Skeletal muscle tissue (tissue), 4 donors: ENCODE measurements around the gene CRIP2. TPM values are rescaled to one million over a fixed set of nuclear protein-coding genes. Genes with fewer than 3 reads are reported as not detected.

Experiments
- H3K27ac ChIP-seq: one replicate; pipeline ENCODE4 v1.7.0; 2013; ENCODE audit warnings: mild to moderate bottlenecking, low read depth, low read length, inconsistent platforms
- H3K27me3 ChIP-seq, 3 donors: one replicate each; pipeline ENCODE4 v1.7.0; 2013; ENCODE audit warnings: low read length in 3 of 3; ENCODE audit not compliant: control insufficient read depth in 3 of 3, insufficient read depth in 3 of 3
- H3K36me3 ChIP-seq, 3 donors: one replicate each; pipeline ENCODE4 v1.7.0; 2013; ENCODE audit warnings: low read length in 3 of 3; ENCODE audit not compliant: control insufficient read depth in 3 of 3, insufficient read depth in 3 of 3
- H3K4me1 ChIP-seq, 3 donors: one replicate each; pipeline ENCODE4 v1.7.0; 2013; ENCODE audit warnings: low read length in 3 of 3, mild to moderate bottlenecking in 3 of 3; ENCODE audit not compliant: control insufficient read depth in 3 of 3, insufficient read depth in 3 of 3
- H3K4me3 ChIP-seq, 3 donors: one replicate each; pipeline ENCODE4 v1.7.0; 2013; ENCODE audit warnings: low read length in 3 of 3
- H3K9ac ChIP-seq, 3 donors: one replicate each; pipeline ENCODE4 v1.7.0; 2013; ENCODE audit warnings: low read length in 3 of 3, mild to moderate bottlenecking in 3 of 3, moderate library complexity in 2 of 3, low read depth in 1 of 3
- H3K9me3 ChIP-seq, 3 donors: one replicate each; pipeline ENCODE4 v1.7.0; 2013; ENCODE audit warnings: low read length in 3 of 3; ENCODE audit not compliant: control insufficient read depth in 3 of 3
- total RNA-seq: library from RNA; depleted of rRNA; stranded (reverse); fragments of >200 nt; gene quantifications from one replicate; pipeline ENCODE4 v1.2.3, GENCODE V29; 2014
- donor health status: Osteomylitis.

Gene CRIP2
- total RNA-seq, 1 donor from 2014 or later, result 77.8 TPM

DNA sequence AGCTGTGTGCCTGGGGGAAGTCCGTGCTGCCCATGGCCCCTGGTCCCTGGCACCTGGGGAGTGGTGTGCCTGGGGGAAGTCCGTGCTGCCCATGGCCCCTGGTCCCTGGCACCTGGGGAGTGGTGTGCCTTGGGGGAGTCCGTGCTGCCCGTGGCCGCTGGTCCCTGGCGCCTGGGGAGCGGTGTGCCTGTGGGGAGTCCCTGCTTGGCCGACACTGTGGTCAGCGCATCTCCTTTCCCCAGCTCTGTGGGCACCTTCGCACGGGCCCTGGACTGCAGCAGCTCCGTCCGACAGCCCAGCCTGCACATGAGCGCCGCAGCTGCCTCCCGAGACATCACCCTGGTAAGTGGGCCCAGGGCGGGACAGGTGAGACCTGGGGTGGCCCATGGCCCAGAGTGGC lies 14.5 kb upstream of the CRIP2 start:
- H3K9ac ChIP-seq, result no peak overlapping the region
- no peak overlapping the region for H3K27ac ChIP-seq
- peaks cover 40 to 56% (median 51%) of the 10 kb centered on the region in 3 donors for H3K36me3 ChIP-seq
- no peak overlapping the region for H3K4me3 ChIP-seq
- peaks cover 0 to 2% (median under 1%) of the 10 kb centered on the region in 3 donors for H3K4me1 ChIP-seq
- no peaks in the 10 kb centered on the region for H3K9me3 ChIP-seq
- H3K27me3 ChIP-seq, result no peaks in the 10 kb centered on the region

DNA sequence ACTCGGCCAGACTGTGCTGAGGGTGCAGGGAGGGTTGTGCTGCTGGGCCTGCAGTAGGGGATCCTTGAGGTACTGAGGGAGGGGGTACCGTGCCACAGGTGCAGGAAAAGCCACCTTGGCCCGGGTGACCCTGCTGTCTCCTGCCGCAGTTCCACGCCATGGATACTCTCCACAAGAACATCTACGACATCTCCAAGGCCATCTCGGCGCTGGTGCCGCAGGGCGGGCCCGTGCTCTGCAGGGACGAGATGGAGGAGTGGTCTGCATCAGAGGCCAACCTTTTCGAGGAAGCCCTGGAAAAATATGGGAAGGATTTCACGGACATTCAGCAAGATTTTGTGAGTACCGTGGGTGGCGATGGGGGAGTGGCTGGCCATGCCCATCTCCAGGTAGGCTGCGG lies 14.0 kb upstream of the CRIP2 start:
- H3K9ac ChIP-seq, result no peak overlapping the region
- H3K36me3 ChIP-seq, result peaks cover 37 to 54% (median 47%) of the 10 kb centered on the region in 3 donors
- H3K4me1 ChIP-seq, result peaks cover 5 to 7% (median 6%) of the 10 kb centered on the region in 3 donors
- no peaks in the 10 kb centered on the region for H3K9me3 ChIP-seq
- no peak overlapping the region for H3K27ac ChIP-seq
- no peak overlapping the region for H3K4me3 ChIP-seq
- no peaks in the 10 kb centered on the region for H3K27me3 ChIP-seq

DNA sequence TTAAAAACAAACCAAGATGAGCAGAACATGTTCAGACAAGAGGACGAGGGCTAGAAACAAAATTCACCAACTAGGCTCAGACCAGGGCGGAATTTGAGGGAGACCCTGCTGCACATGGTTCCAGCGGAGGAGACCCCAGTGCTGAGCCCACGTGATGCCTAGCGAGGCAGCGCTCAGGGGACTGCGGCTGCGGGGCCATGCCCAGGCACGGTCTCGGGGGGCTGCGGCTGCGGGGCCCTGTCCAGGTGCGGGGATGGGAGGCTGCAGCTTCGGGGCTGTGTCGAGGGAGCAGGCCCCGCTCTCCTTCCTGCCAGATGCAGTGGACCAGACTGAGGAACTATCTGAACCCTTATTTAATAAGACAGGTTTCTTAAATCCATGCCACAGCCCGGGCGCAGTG lies 12.7 kb upstream of the CRIP2 start:
- H3K4me1 ChIP-seq, result peaks cover 12 to 14% (median 13%) of the 10 kb centered on the region in 3 donors
- no peak overlapping the region for H3K9ac ChIP-seq
- H3K36me3 ChIP-seq, result peaks cover 33 to 47% (median 38%) of the 10 kb centered on the region in 3 donors
- no peak overlapping the region for H3K4me3 ChIP-seq
- no peaks in the 10 kb centered on the region for H3K27me3 ChIP-seq
- H3K9me3 ChIP-seq, result no peaks in the 10 kb centered on the region
- no peak overlapping the region for H3K27ac ChIP-seq

DNA sequence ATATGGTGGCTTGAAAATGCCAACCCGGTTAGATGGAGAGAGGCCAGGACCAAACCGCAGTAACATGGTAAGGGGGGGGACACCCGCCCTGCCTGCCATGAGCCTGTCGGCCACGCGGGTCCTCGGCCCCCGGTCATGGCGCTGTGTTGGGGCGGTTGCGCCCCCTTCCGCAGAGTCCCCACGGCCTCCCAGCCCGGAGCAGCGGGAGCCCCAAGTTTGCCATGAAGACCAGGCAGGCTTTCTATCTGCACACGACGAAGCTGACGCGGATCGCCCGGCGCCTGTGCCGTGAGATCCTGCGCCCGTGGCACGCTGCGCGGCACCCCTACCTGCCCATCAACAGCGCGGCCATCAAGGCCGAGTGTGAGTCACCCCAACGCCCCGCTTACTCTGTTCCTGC lies 10.1 kb upstream of the CRIP2 start:
- H3K4me1 ChIP-seq, result peaks cover 25 to 36% (median 29%) of the 10 kb centered on the region in 3 donors
- H3K9ac ChIP-seq, result no peak overlapping the region
- H3K4me3 ChIP-seq, result no peak overlapping the region
- H3K36me3 ChIP-seq, result peaks cover 31 to 47% (median 36%) of the 10 kb centered on the region in 3 donors
- no peaks in the 10 kb centered on the region for H3K27me3 ChIP-seq
- no peak overlapping the region for H3K27ac ChIP-seq
- H3K9me3 ChIP-seq, result no peaks in the 10 kb centered on the region

DNA sequence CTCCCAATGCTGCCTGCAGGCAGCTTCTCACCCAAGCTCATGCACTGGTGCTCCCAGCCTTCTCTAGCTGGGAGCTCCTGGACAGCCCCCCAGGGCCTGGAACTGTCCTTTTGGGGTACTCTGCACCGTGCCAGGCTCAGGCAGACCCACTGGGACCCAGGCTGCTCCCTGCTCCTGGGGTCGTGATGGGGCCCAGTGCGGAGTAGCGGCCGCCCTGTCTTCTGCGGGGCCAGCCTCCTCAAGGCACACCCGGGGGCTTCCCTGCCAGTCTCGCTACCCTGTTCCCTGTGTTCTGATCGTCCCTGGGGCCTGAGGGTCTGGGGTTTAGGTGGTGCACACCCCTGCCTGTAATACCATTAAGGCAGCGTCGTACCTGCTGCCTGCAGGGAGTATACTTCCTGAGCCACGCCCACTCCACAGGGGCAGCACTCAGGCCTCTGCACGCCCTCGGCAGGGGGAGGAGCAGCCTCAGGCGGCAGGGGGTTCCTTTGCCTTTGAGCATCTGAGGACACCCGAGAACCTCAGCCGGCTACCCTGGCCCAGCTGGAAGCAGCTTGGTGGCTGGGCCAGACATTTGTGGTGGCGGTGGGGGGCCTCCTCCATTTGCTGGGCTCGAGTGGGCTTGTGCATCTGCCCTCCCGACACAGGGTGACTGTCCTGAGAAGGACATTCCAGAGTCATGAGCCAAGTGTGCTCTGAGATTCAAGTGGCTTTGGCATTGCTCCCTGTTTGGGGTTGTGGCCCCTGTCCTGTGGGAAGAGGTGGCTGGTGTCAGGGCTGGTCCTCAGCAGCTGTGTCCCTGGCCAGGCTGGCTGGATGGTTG lies 9.2 kb upstream of the CRIP2 start:
- H3K27ac ChIP-seq, result no peak overlapping the region
- H3K4me1 ChIP-seq, result peaks cover 25 to 37% (median 32%) of the 10 kb centered on the region in 3 donors
- H3K9me3 ChIP-seq, result no peaks in the 10 kb centered on the region
- no peak overlapping the region for H3K4me3 ChIP-seq
- H3K27me3 ChIP-seq, result no peaks in the 10 kb centered on the region
- peaks cover 30 to 43% (median 33%) of the 10 kb centered on the region in 3 donors for H3K36me3 ChIP-seq
- H3K9ac ChIP-seq, result peak overlapping the region in 1 of 3 donors; percentile 45

DNA sequence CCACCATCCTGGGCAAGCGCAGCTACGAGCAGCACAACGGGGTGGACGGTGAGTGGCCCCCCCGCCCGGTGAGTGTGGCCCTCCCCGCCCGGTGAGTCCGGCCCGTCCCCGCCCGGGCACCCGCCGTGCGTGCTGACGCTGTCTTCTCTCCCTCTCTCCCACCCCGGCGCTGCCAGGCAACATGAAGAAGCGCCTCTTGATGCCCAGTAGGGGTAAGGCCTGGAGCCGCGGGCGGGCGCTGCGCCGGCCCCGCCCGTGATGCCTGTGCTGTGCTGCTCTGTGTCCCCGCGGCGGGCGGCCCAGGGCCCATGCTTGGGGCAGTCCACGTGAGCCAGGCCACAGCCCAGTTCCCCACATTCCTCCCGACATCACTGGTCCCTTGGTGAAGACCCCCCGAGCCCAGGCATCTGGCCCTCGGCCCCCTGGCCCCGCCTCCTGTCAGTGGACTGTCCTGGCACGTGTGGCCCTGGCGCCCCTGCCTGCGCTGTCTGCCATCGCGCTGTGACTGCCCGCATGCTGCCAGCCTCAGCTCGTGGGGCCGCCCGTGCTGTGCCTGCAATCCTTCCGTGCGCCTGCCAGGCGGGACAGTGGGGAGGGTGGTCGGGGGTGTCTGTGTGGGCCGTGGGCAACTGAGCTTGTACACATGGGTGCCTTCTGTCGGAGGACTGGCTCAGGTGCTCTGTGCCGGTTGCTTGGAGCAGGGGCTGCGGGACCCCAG lies 7.9 kb upstream of the CRIP2 start:
- Histone ChIP-seq H3K36me3 (peaks cover 21 to 33% (median 21%) of the 10 kb centered on the region in 3 donors), H3K27ac (no peak overlapping the region), H3K4me1 (peaks cover 26 to 45% (median 40%) of the 10 kb centered on the region in 3 donors)

DNA sequence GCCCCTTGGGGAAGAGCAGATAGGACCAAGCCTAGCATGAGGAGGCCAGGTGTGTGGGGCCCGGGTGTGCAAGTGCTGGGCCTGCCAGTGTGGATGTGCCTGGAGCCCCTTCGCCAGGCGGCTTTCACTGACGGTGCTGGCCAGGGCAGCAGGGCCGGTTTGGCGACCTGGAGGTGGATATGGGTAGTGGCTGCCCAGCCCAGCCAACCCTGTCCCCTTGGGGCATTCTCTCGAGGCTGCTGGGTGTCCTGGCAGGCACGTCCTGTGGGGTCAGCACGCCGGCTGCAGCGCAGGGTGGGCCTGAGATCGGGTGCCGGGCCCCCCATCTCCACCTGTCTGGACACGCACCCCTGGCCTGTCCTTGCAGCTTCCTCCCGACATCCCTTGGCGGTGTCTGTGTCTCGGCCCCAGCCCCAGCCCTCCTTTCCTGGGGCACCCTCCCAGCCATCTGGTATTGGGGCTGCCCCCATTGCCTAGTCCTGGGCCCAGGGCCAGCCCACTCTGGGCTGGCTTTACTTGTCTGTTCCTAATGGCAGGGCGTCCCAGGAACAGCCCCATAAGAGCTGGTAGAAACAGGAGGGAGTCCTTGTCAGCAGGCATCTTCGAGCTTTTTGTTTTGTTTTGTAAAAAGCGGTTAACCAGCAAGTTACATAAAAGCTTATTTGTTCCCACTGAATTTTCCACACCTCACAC lies 7.2 kb upstream of the CRIP2 start:
- H3K9ac ChIP-seq, result no peak overlapping the region
- H3K27me3 ChIP-seq, result no peaks in the 10 kb centered on the region
- no peaks in the 10 kb centered on the region for H3K9me3 ChIP-seq
- peaks cover 32 to 52% (median 47%) of the 10 kb centered on the region in 3 donors for H3K4me1 ChIP-seq
- no peak overlapping the region for H3K4me3 ChIP-seq
- peaks cover 19 to 30% (median 21%) of the 10 kb centered on the region in 3 donors for H3K36me3 ChIP-seq
- no peak overlapping the region for H3K27ac ChIP-seq

More for the DNA sequence above, 7.9 kb upstream of the CRIP2 start:
- Histone ChIP-seq H3K4me3 (no peak overlapping the region), H3K9me3 (no peaks in the 10 kb centered on the region), H3K9ac (peak overlapping the region in 1 of 3 donors; percentile 23), H3K27me3 (no peaks in the 10 kb centered on the region)

DNA sequence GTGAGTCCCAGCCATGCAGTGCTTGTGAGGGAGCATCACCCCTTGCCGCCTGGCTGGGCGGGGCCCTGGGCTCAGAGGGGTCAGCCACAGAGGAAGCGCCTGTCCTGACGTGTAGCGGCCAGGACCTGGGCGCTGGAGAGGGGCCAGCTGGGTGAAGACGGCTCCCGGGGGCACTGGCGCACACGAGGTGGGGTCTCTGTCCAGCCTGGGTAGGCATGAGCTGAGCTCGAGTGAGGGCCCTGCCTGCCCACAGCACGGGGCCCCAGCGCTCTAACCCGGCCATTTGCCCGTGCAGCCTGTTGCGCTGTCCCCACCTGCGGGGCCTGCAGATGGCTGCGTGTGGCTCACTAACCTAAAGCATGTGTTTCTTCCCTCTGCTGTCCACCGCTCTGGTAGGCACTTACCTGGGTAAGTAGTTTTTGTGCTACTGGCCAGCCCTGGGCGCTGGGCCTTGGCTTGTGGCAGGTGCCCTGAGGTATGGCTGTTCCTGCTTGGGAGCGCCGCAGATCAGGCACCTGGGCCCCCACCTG lies 6.6 kb upstream of the CRIP2 start:
- peak overlapping the region; percentile 19 for H3K27ac ChIP-seq
- peaks cover 16 to 27% (median 17%) of the 10 kb centered on the region in 3 donors for H3K36me3 ChIP-seq
- H3K4me3 ChIP-seq, result no peak overlapping the region
- peaks cover 38 to 58% (median 53%) of the 10 kb centered on the region in 3 donors for H3K4me1 ChIP-seq
- H3K9ac ChIP-seq, result peak overlapping the region in 1 of 3 donors; percentile 45
- no peaks in the 10 kb centered on the region for H3K9me3 ChIP-seq
- H3K27me3 ChIP-seq, result no peaks in the 10 kb centered on the region

DNA sequence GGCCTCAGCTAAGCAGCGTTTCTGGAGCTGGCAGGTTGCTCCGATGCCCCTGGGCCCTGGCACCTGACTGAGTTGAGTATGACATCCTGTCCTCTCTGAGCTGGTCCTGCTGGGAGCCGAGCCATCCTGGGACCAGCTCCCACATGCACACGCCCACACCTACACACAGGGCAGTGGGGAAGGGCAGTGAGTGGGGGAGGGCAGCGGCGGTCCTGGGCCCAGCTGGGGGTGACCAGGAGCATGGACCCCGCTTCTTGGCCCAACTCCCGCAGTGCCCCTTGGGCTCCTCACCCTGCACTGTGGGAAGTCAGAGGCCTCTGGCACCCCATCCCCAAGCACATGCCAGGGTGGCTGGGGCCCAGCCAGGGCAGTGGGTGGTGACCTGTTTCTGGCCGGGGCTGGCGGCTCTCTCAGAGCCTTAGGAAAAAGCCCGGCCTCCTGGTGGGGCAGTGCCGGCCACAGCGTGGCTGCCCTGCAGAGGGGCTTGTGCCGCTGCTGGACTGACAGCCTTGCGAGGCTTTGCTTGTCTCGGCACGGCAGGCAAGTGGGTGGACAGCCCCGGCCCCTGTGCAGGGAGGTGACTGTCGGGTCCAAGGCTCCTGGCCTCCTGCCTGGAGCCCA lies 5.9 kb upstream of the CRIP2 start:
- no peaks in the 10 kb centered on the region for H3K9me3 ChIP-seq
- peak overlapping the region; percentile 19 for H3K27ac ChIP-seq
- peaks cover 43 to 66% (median 59%) of the 10 kb centered on the region in 3 donors for H3K4me1 ChIP-seq
- H3K27me3 ChIP-seq, result no peaks in the 10 kb centered on the region
- H3K36me3 ChIP-seq, result peaks cover 9 to 21% (median 13%) of the 10 kb centered on the region in 3 donors
- peak overlapping the region in 1 of 3 donors; percentile 29 for H3K4me3 ChIP-seq
- H3K9ac ChIP-seq, result peak overlapping the region in 1 of 3 donors; percentile 69
